Ectodermal cell (in vitro differentiated cells): ENCODE measurements around the gene MYCBP.

Source experiments
- H3K27ac ChIP-seq: 2 replicates; pipeline ENCODE4 v1.7.0; 2013; ENCODE audit warnings: mild to moderate bottlenecking, low read depth, low read length; ENCODE audit not compliant: insufficient read depth, poor library complexity, severe bottlenecking
- H3K27me3 ChIP-seq: 2 replicates; pipeline ENCODE4 v1.7.0; 2013; ENCODE audit warnings: mild to moderate bottlenecking, low read length; ENCODE audit not compliant: insufficient read depth, control insufficient read depth, poor library complexity, severe bottlenecking
- H3K36me3 ChIP-seq: one replicate; pipeline ENCODE4 v1.7.0; 2013; ENCODE audit warnings: low read length; ENCODE audit not compliant: control insufficient read depth, insufficient read depth
- H3K4me1 ChIP-seq: one replicate; pipeline ENCODE4 v1.7.0; 2013; ENCODE audit warnings: low read length; ENCODE audit not compliant: control insufficient read depth, insufficient read depth
- H3K4me3 ChIP-seq: 2 replicates; pipeline ENCODE4 v1.7.0; 2013; ENCODE audit warnings: low read depth, low read length, control low read depth; ENCODE audit not compliant: insufficient read depth
- H3K9me3 ChIP-seq: 2 replicates; pipeline ENCODE4 v1.7.0; 2013; ENCODE audit warnings: mild to moderate bottlenecking, low read length, moderate library complexity; ENCODE audit not compliant: control insufficient read depth
- WGBS, 2 experiments: methylation state at CpG; one replicate each; pipeline ENCODE4 v1.1.7; 2013; ENCODE audit warnings: missing lambda C conversion rate in 2 of 2; 5-methylcytosine and 5-hydroxymethylcytosine counted together

Gene MYCBP

DNA sequence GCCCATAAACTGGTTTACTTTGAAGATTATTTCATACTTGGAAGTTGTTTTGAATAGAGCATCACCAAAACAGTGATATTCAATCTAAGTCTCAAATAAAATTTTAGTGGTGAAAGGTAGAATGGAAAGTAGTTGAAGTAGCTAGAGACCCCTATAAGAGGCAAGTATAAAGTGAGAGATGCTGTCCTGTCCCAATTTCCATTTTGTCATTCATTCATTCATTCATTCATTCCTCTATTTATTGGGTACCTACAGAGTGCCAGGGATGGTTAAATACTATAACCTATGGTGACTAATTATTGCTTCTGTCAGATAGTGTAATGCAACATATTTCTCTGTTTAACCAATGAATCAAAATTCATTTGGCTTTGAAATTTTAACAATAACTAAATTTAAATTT is 46.3 kb downstream of the MYCBP start:
- Histone ChIP-seq H3K27ac (no peak overlapping the region), H3K27me3 (no peaks in the 10 kb centered on the region), H3K4me3 (no peak overlapping the region), H3K9me3 (no peaks in the 10 kb centered on the region), H3K4me1 (no peaks in the 10 kb centered on the region), H3K36me3 (no peaks in the 10 kb centered on the region)

GRCh38 chr1:38826262-38826661 is 46.9 kb downstream of the MYCBP start:
- 92 to 93% methylated on average over 2 to 3 of the region's 3 CpGs for WGBS, 2 experiments
- H3K9me3 ChIP-seq, result no peaks in the 10 kb centered on the region
- H3K27me3 ChIP-seq, result no peaks in the 10 kb centered on the region
- H3K36me3 ChIP-seq, result no peaks in the 10 kb centered on the region
- no peak overlapping the region for H3K27ac ChIP-seq
- no peak overlapping the region for H3K4me3 ChIP-seq
- no peaks in the 10 kb centered on the region for H3K4me1 ChIP-seq

- no peak overlapping the region for H3K4me3 ChIP-seq
- H3K9me3 ChIP-seq, result no peaks in the 10 kb centered on the region
- H3K36me3 ChIP-seq, result no peaks in the 10 kb centered on the region
- H3K27ac ChIP-seq, result no peak overlapping the region
- no peaks in the 10 kb centered on the region for H3K4me1 ChIP-seq
- H3K27me3 ChIP-seq, result peaks cover 37% of the 10 kb centered on the region
- WGBS, 2 experiments, result 85 to 89% methylated on average over 1 of the region's 1 CpG
Observed at GRCh38 chr1:38820860-38821259, 52.3 kb downstream of the MYCBP start.

GRCh38 chr1:38819516-38819915 is 53.6 kb downstream of the MYCBP start:
- no peaks in the 10 kb centered on the region for H3K4me1 ChIP-seq
- H3K27ac ChIP-seq, result no peak overlapping the region
- H3K4me3 ChIP-seq, result no peak overlapping the region
- H3K27me3 ChIP-seq, result peaks cover 43% of the 10 kb centered on the region
- no peaks in the 10 kb centered on the region for H3K36me3 ChIP-seq
- H3K9me3 ChIP-seq, result no peaks in the 10 kb centered on the region
- 91 to 94% methylated on average over 2 of the region's 2 CpGs for WGBS, 2 experiments

DNA sequence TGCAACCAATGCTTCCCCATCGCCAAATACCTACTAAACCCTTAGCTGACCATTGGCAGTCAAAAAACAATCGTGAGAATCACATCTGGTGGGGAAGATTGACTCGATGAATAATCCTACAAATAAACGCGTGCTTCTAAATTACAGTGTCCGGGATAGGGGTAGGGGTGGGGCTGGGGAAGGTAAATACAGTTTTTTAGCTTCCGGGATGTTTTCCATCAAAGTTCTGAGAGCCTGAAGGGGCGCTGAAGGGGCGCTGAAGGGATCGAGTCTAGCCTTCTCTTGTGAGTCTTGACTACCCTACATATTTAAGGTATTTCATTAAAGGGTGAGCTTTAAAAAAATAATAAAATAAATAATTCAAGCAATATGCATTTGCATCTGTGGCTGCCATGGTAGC is 54.1 kb downstream of the MYCBP start:
- Histone ChIP-seq H3K9me3 (no peaks in the 10 kb centered on the region), H3K4me1 (no peaks in the 10 kb centered on the region), H3K27me3 (peaks cover 43% of the 10 kb centered on the region), H3K36me3 (no peaks in the 10 kb centered on the region), H3K27ac (no peak overlapping the region), H3K4me3 (peak overlapping the region; percentile 47)
- WGBS, 2 experiments, result 25 to 32% methylated on average over 7 to 10 of the region's 10 CpGs

DNA sequence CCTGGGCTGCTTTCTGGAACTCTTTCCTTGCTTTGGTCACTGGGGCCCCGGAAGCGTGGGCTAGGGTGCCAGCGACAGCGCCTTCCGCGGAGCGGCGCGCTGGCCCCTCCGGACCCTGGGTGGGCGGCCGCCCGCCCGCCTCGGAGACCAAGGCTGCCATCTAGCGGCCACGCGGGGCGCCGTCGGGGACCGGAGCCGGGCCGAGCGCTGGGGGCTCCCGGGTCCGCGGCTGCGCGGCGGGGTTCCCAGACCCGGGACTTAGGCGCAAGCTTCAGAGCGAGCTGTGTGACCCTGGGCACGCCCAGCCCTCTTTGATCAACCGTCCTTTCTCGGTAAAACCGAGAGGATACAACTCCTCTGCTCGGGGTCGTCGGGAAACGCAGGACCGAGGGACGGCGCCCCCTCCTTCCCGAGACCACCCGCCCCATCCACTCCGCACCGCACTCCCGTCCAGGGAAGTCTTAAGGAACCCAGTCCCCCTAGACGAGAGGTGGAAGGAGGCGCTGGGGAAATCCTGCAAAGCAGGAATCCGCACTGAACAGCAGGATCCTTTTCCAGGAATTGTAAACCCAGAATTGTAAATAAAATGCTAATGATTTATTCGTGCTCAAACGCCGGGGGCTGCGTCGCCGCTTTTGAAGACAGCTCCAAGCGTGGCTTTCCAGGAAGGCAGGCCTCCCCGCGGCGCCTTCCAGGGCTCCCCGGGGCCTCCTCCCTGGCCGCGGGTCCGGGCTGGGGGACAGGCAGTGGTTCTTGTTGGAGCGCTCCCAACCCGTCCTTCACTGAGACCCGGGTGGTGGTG is 54.8 kb downstream of the MYCBP start:
- 0 to 1% methylated on average over 67 to 70 of the region's 70 CpGs for WGBS, 2 experiments
- Histone ChIP-seq H3K27ac (no peak overlapping the region), H3K4me1 (no peaks in the 10 kb centered on the region), H3K27me3 (peaks cover 43% of the 10 kb centered on the region), H3K36me3 (no peaks in the 10 kb centered on the region), H3K9me3 (no peaks in the 10 kb centered on the region), H3K4me3 (peak overlapping the region; percentile 47)

- 36% methylated on average over 45 of the region's 45 CpGs for WGBS, 2 experiments
- Histone ChIP-seq H3K27ac (no peak overlapping the region), H3K4me1 (no peaks in the 10 kb centered on the region), H3K36me3 (no peaks in the 10 kb centered on the region), H3K4me3 (peak overlapping the region; percentile 47), H3K27me3 (peaks cover 43% of the 10 kb centered on the region), H3K9me3 (no peaks in the 10 kb centered on the region)
Observed at GRCh38 chr1:38817267-38818174, 55.6 kb downstream of the MYCBP start.

- peaks cover 43% of the 10 kb centered on the region for H3K27me3 ChIP-seq
- no peaks in the 10 kb centered on the region for H3K36me3 ChIP-seq
- no peaks in the 10 kb centered on the region for H3K9me3 ChIP-seq
- 73 to 78% methylated on average over 36 of the region's 36 CpGs for whole genome bisulfite sequencing, 2 experiments
- no peak overlapping the region for H3K4me3 ChIP-seq
- no peaks in the 10 kb centered on the region for H3K4me1 ChIP-seq
- H3K27ac ChIP-seq, result no peak overlapping the region
Observed at GRCh38 chr1:38815903-38816627, 57.1 kb downstream of the MYCBP start.

DNA sequence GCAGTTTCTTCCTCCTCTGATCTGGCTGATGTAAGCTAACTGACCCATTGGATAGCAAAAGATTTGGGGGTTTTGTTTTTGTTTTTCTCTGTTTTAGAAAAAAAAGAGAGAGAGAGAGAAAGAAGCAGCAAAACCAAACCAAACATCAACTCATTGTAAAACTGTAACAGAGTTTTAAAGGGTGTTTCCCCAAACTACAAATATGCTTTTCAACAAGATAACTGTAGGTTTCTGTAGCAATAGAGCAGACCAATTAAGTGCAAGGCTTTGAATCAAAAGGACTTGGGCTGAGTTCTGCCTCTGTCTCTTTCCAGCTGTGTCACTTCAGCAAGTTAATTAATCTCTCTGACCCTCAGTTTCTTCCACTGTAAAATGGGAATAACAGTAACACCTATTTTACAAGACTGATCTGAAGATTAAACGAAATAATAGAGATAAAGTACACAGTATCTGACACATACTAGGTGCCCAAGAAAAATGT is 58.1 kb downstream of the MYCBP start:
- no peaks in the 10 kb centered on the region for H3K4me1 ChIP-seq
- peaks cover 42% of the 10 kb centered on the region for H3K27me3 ChIP-seq
- H3K27ac ChIP-seq, result no peak overlapping the region
- H3K4me3 ChIP-seq, result no peak overlapping the region
- no peaks in the 10 kb centered on the region for H3K9me3 ChIP-seq
- no peaks in the 10 kb centered on the region for H3K36me3 ChIP-seq
- 78% methylated on average over 1 of the region's 1 CpG; no CpG with 5 or more reads in 1 of the 2 experiments for WGBS, 2 experiments
